ENCODE results near the gene SPG7. TPM values are rescaled to one million over a fixed set of nuclear protein-coding genes. Genes with fewer than 3 reads are reported as not detected.

Gene SPG7
- total and polyA plus RNA-seq, 9 of the 15 experiments (the other 6 are each of a cell fraction or from before 2014, with no cell fraction given) = 5.8 to 89.1 (median 49.4) TPM

DNA sequence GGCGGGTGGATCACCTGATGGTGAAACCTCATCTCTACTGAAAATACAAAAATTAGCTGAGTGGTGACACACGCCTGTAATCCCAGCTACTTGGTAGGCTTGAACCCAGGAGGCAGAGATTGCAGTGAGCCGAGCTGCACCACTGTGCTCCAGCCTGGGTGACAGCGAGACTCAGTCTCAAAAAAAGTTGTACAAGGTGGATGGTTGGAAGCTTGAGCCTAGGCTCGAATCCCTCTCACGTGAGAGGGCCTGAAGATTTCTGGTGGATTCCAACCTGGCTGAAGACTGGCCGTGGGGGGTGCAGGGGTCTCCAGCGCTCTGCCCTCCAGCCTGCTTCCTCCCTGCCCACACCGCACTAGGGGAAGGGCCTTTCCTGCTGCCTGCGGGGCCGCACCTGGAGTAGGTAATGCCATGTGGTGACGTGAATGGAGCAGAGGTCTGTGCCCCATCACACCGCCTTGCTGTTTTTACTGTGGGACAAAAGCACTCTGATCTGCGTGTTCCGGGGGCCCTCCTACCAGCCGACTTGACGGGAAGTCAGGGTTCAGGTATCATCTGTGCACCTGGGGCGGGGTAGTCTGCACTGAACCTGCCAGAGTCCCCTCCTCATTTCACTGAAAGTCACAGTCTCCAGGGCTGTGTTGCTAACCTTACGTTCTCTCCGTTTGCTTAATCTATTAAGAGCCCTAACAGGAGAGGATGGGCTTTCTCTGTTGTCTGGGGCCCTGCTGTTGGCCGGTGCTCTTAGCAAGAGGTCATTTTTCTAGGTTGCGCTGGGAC is 56.5 kb downstream of the SPG7 start (continued):
- TF ChIP-seq CCNT2 (IDR thresholded peaks at IDR 0.05; ENCODE audit: borderline replicate concordance, extremely low read depth, insufficient read length, low read depth, low read length) (peak; percentile 56), TOE1 (IDR thresholded peaks at IDR 0.05; ENCODE audit: borderline replicate concordance) (0 out of 2 replicates have a peak, but pooled peaks have one; percentile 24), TOE1 (CRISPR knock-in tag; IDR thresholded peaks at IDR 0.05; ENCODE audit: borderline replicate concordance, low read depth) (no peak), FIP1L1 (IDR thresholded peaks at IDR 0.05; ENCODE audit: low read depth, low read length, poor library complexity, severe bottlenecking) (no peak), RBM22 (IDR thresholded peaks at IDR 0.05; ENCODE audit: low read depth, low read length, poor library complexity, severe bottlenecking) (peak; percentile 81), E2F8 (IDR thresholded peaks at IDR 0.05; ENCODE audit: low read depth, partially characterized antibody) (peak; percentile 18), POLR2H (tag; IDR thresholded peaks at IDR 0.05; ENCODE audit: low read depth) (no peak; the same call in 1 of the 2 replicates), POLR2A (conservative IDR thresholded peaks at IDR 0.05) (peak; percentile 80), ZNF740 (CRISPR knock-in tag; IDR thresholded peaks at IDR 0.05) (peak; percentile 90), ZNF740 (tag; IDR thresholded peaks at IDR 0.05) (peak in 1 of 2 experiments; percentile 40; a peak in 1 of 4 replicates), POLR2AphosphoS2 (IDR thresholded peaks at IDR 0.05; ENCODE audit: low read length) (peak; percentile 95), MED1 (CRISPR knock-in tag; IDR thresholded peaks at IDR 0.05; ENCODE audit: borderline replicate concordance) (0 out of 2 replicates have a peak, but pooled peaks have one; percentile 53), GABPA (tag; conservative IDR thresholded peaks at IDR 0.05; ENCODE audit: low read depth) (no peak), ZBED1 (IDR thresholded peaks at IDR 0.05) (0 out of 2 replicates have a peak, but pooled peaks have one; percentile 13), CSDE1 (IDR thresholded peaks at IDR 0.05) (no peak), CHD2 (IDR thresholded peaks at IDR 0.05; ENCODE audit: low read depth, low read length) (0 out of 2 replicates have a peak, but pooled peaks have one; percentile 32), LCOR (CRISPR knock-in tag; IDR thresholded peaks at IDR 0.05) (peak; percentile 16; the same call in 1 of the 2 replicates), USF1 (CRISPR knock-in tag; IDR thresholded peaks at IDR 0.05) (peak; percentile 26; the same call in 1 of the 2 replicates), NCOR1 (IDR thresholded peaks at IDR 0.05) (0 out of 2 replicates have a peak, but pooled peaks have one; percentile 4), HMGN3 (IDR thresholded peaks at IDR 0.05; ENCODE audit: borderline replicate concordance, extremely low read depth, insufficient read length, low read depth, low read length) (peak; percentile 55), RUNX1 (IDR thresholded peaks at IDR 0.05; ENCODE audit: low read depth) (peak; percentile 61; the same call in 1 of the 2 replicates)
- TF ChIP-seq, protein P1, sequence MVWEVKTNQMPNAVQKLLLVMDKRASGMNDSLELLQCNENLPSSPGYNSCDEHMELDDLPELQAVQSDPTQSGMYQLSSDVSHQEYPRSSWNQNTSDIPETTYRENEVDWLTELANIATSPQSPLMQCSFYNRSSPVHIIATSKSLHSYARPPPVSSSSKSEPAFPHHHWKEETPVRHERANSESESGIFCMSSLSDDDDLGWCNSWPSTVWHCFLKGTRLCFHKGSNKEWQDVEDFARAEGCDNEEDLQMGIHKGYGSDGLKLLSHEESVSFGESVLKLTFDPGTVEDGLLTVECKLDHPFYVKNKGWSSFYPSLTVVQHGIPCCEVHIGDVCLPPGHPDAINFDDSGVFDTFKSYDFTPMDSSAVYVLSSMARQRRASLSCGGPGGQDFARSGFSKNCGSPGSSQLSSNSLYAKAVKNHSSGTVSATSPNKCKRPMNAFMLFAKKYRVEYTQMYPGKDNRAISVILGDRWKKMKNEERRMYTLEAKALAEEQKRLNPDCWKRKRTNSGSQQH (CRISPR knock-in tag; IDR thresholded peaks at IDR 0.05) = peak; percentile 38; the same call in 1 of the 2 replicates
